Measurements from ENCODE around the gene KLHL22.

KLHL22 gene

GRCh38 chr22:20408891-20409290, 86.7 kb downstream of the KLHL22 start:
- Histone ChIP-seq H3K27me3 (replicated peaks; ENCODE audit: insufficient read depth, low read length) (no peaks in the 10 kb centered on the region), H3K4me3 (ENCODE audit: low read length) (no peak overlapping the region), H3K27ac (ENCODE audit: low read length) (no peak overlapping the region), H3K79me2 (ENCODE audit: low read length) (no peaks in the 10 kb centered on the region), H3K4me1 (ENCODE audit: low read length) (no peaks in the 10 kb centered on the region), H3K9me3 (replicated peaks; ENCODE audit: insufficient read depth, low read length) (no peaks in the 10 kb centered on the region), H2AFZ (ENCODE audit: low read length) (no peak overlapping the region), H3K4me2 (ENCODE audit: low read depth, low read length) (no peak overlapping the region), H3K36me3 (replicated peaks; ENCODE audit: insufficient read depth, low read length) (no peaks in the 10 kb centered on the region), H3K9me2 (replicated peaks; ENCODE audit: insufficient read depth, low read length) (no peaks in the 10 kb centered on the region), H3F3A (ENCODE audit: insufficient read depth, low read length) (no peaks in the 10 kb centered on the region), H3K9ac (ENCODE audit: low read length) (no peak overlapping the region), H4K20me1 (ENCODE audit: insufficient read depth, low read length) (no peaks in the 10 kb centered on the region)
- DNase-seq: no peak
- no peak for TF ChIP-seq EZH2 (optimal IDR thresholded peaks at IDR 0.05; ENCODE audit: low read depth, low read length)
- no peak for TF ChIP-seq EZH2phosphoT487 (IDR thresholded peaks at IDR 0.05; ENCODE audit: low read length)
- TF ChIP-seq CTCF (IDR thresholded peaks at IDR 0.05; ENCODE audit: low read length): no peak

DNA sequence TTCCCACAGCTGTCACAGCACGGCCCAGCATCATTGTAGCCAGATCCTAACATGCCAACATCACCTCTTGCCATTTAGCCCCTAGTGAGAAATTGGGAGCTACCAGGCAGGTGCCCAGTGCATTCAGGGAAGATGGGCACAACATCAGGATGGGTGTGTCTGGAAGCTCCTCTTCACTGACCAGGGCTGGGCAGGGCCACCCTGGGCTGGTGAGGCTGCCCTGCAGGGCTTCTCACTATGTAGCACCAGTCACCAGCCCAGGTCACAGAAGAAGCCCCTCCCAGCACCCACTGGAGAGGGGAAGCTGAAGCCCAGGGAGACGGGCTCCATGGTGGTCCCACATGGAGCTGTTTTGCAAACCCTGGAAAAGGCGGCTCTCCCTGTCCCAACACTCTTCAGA, 87.8 kb downstream of the KLHL22 start:
- Histone ChIP-seq H3K4me3 (ENCODE audit: low read length) (no peak overlapping the region), H3K79me2 (ENCODE audit: low read length) (no peaks in the 10 kb centered on the region), H2AFZ (ENCODE audit: low read length) (no peak overlapping the region), H3K27me3 (replicated peaks; ENCODE audit: insufficient read depth, low read length) (no peaks in the 10 kb centered on the region), H3K27ac (ENCODE audit: low read length) (no peak overlapping the region), H3K36me3 (replicated peaks; ENCODE audit: insufficient read depth, low read length) (no peaks in the 10 kb centered on the region), H4K20me1 (ENCODE audit: insufficient read depth, low read length) (no peaks in the 10 kb centered on the region), H3K9ac (ENCODE audit: low read length) (no peak overlapping the region), H3K4me2 (ENCODE audit: low read depth, low read length) (no peak overlapping the region), H3K4me1 (ENCODE audit: low read length) (no peaks in the 10 kb centered on the region), H3K9me2 (replicated peaks; ENCODE audit: insufficient read depth, low read length) (no peaks in the 10 kb centered on the region), H3F3A (ENCODE audit: insufficient read depth, low read length) (no peaks in the 10 kb centered on the region), H3K9me3 (replicated peaks; ENCODE audit: insufficient read depth, low read length) (no peaks in the 10 kb centered on the region)
- DNase-seq: no peak
- TF ChIP-seq CTCF (IDR thresholded peaks at IDR 0.05; ENCODE audit: low read length) (no peak), EZH2phosphoT487 (IDR thresholded peaks at IDR 0.05; ENCODE audit: low read length) (no peak), EZH2 (optimal IDR thresholded peaks at IDR 0.05; ENCODE audit: low read depth, low read length) (no peak)

- no peak overlapping the region for H3K4me2 ChIP-seq (ENCODE audit: low read depth, low read length)
- no peak overlapping the region for H3K4me3 ChIP-seq (ENCODE audit: low read length)
- no peaks in the 10 kb centered on the region for H4K20me1 ChIP-seq (ENCODE audit: insufficient read depth, low read length)
- H3K4me1 ChIP-seq (ENCODE audit: low read length): no peaks in the 10 kb centered on the region
- H2AFZ ChIP-seq (ENCODE audit: low read length): no peak overlapping the region
- TF ChIP-seq EZH2phosphoT487 (IDR thresholded peaks at IDR 0.05; ENCODE audit: low read length) (no peak), CTCF (IDR thresholded peaks at IDR 0.05; ENCODE audit: low read length) (no peak), EZH2 (optimal IDR thresholded peaks at IDR 0.05; ENCODE audit: low read depth, low read length) (no peak)
- no peak overlapping the region for H3K27ac ChIP-seq (ENCODE audit: low read length)
- H3K9me3 ChIP-seq (replicated peaks; ENCODE audit: insufficient read depth, low read length): no peaks in the 10 kb centered on the region
- no peaks in the 10 kb centered on the region for H3K27me3 ChIP-seq (replicated peaks; ENCODE audit: insufficient read depth, low read length)
- no peaks in the 10 kb centered on the region for H3F3A ChIP-seq (ENCODE audit: insufficient read depth, low read length)
- no peaks in the 10 kb centered on the region for H3K36me3 ChIP-seq (replicated peaks; ENCODE audit: insufficient read depth, low read length)
- H3K9me2 ChIP-seq (replicated peaks; ENCODE audit: insufficient read depth, low read length): no peaks in the 10 kb centered on the region
- no peak for DNase-seq
- no peaks in the 10 kb centered on the region for H3K79me2 ChIP-seq (ENCODE audit: low read length)
- H3K9ac ChIP-seq (ENCODE audit: low read length): no peak overlapping the region
Measured at GRCh38 chr22:20406686-20407408, 88.7 kb downstream of the KLHL22 start.
